Neural cell (in vitro differentiated cells): Measurements from ENCODE around the gene SDR42E1. TPM values are rescaled to one million over a fixed set of nuclear protein-coding genes. Genes with fewer than 3 reads are reported as not detected.

Experiments used
- H2AFZ ChIP-seq: fragments of 200-600, 300-800 bp; sonication (generic), shearing (Covaris generic); 2 replicates; pipeline ENCODE4 v1.6.0; 2014; ENCODE audit warnings: low read depth, mild to moderate bottlenecking, antibody characterized with exemption, low read length, moderate library complexity
- H3F3A ChIP-seq: fragments of 200-600 bp; shearing (Covaris generic); 2 replicates; pipeline ENCODE4 v1.6.1; 2016; ENCODE audit warnings: mild to moderate bottlenecking, moderate library complexity, mixed read lengths, antibody characterized with exemption, low read length; ENCODE audit not compliant: insufficient read depth, poor library complexity, severe bottlenecking
- H3K27ac ChIP-seq: fragments of 200-600, 300-800 bp; sonication (generic), shearing (Covaris generic); 2 replicates; pipeline ENCODE4 v1.5.1; 2014; ENCODE audit warnings: mild to moderate bottlenecking, low read length, moderate library complexity
- H3K27me3 ChIP-seq: fragments of 300-800, 200-600 bp; sonication (generic), shearing (Covaris generic); 2 replicates; pipeline ENCODE4 v1.6.0; 2014; ENCODE audit warnings: mild to moderate bottlenecking, low read depth, low read length, moderate library complexity; ENCODE audit not compliant: insufficient read depth
- H3K36me3 ChIP-seq: fragments of 300-800, 200-600 bp; sonication (generic), shearing (Covaris generic); 2 replicates; pipeline ENCODE4 v1.5.1; 2014; ENCODE audit warnings: mild to moderate bottlenecking, antibody characterized with exemption, low read length, moderate library complexity; ENCODE audit not compliant: insufficient read depth
- H3K4me2 ChIP-seq: fragments of 300-800, 200-600 bp; sonication (generic), shearing (Covaris generic); 2 replicates; pipeline ENCODE4 v1.6.0; 2014; ENCODE audit warnings: mild to moderate bottlenecking, low read length
- H3K4me3 ChIP-seq: fragments of 300-800, 200-600 bp; sonication (generic), shearing (Covaris generic); 2 replicates; pipeline ENCODE4 v1.5.1; 2014; ENCODE audit warnings: mild to moderate bottlenecking, low read length, moderate library complexity
- H3K79me2 ChIP-seq: fragments of 200-600 bp; shearing (Covaris generic); replicated peaks from 2 replicates; pipeline ENCODE4 v1.6.0; 2014; ENCODE audit warnings: mild to moderate bottlenecking, low read length, moderate library complexity; ENCODE audit not compliant: insufficient read depth
- H3K9ac ChIP-seq: fragments of 300-800, 200-600 bp; sonication (generic), shearing (Covaris generic); 2 replicates; pipeline ENCODE4 v1.6.1; 2016; ENCODE audit warnings: mild to moderate bottlenecking, low read length, mixed read lengths
- H3K9me2 ChIP-seq: fragments of 200-600 bp; shearing (Covaris generic); 2 replicates; pipeline ENCODE4 v1.6.1; 2016; ENCODE audit warnings: mild to moderate bottlenecking, low read length, mixed read lengths; ENCODE audit not compliant: insufficient read depth
- H3K9me3 ChIP-seq: fragments of 200-600, 300-800 bp; sonication (generic), shearing (Covaris generic); 2 replicates; pipeline ENCODE4 v1.6.1; 2016; ENCODE audit warnings: mild to moderate bottlenecking, mixed run types, low read length, moderate library complexity, mixed read lengths
- H4K20me1 ChIP-seq: fragments of 200-600 bp; shearing (Covaris generic); 2 replicates; pipeline ENCODE4 v1.6.1; 2016; ENCODE audit warnings: mild to moderate bottlenecking, mixed run types; ENCODE audit not compliant: insufficient read depth
- EP300 ChIP-seq: fragments of 450-650 bp; conservative IDR thresholded peaks from 2 replicates; pipeline ENCODE4 v1.6.1; 2014; ENCODE audit warnings: antibody characterized with exemption, mild to moderate bottlenecking, moderate library complexity; ENCODE audit not compliant: poor library complexity, severe bottlenecking
- EZH2 ChIP-seq: fragments of 200-600, 300-800 bp; shearing (Covaris generic), sonication (generic); IDR thresholded peaks from 2 replicates; pipeline ENCODE4 v1.6.1; 2014; ENCODE audit warnings: antibody characterized with exemption, low read length, borderline replicate concordance, mild to moderate bottlenecking; ENCODE audit not compliant: insufficient read depth, poor library complexity, severe bottlenecking
- MXI1 ChIP-seq: fragments of 450-650 bp; conservative IDR thresholded peaks from 2 replicates; pipeline ENCODE4 v1.6.1; 2014; ENCODE audit warnings: antibody characterized with exemption, mild to moderate bottlenecking; ENCODE audit not compliant: poor library complexity, severe bottlenecking
- POLR2AphosphoS5 ChIP-seq: IDR thresholded peaks from 2 replicates; pipeline ENCODE4 v1.6.1; 2012
- RAD21 ChIP-seq: fragments of 450-650 bp; conservative IDR thresholded peaks from 2 replicates; pipeline ENCODE4 v1.6.1; 2014; ENCODE audit warnings: antibody characterized with exemption, mild to moderate bottlenecking, moderate library complexity
- SMC3 ChIP-seq: fragments of 450-650 bp; conservative IDR thresholded peaks from 2 replicates; pipeline ENCODE4 v1.6.1; 2014; ENCODE audit warnings: antibody characterized with exemption, mild to moderate bottlenecking, moderate library complexity; ENCODE audit not compliant: poor library complexity
- TAF1 ChIP-seq: IDR thresholded peaks from 2 replicates; pipeline ENCODE4 v1.6.1; 2012; ENCODE audit warnings: low read depth
- polyA plus RNA-seq: library from polyadenylated mRNA; depleted of rRNA; stranded (reverse); fragments of >200 nt; gene quantifications from 2 replicates; pipeline ENCODE4 v1.2.3, GENCODE V29; 2014
- TF ChIP-seq, protein P1 (sequence below): IDR thresholded peaks from 2 replicates; pipeline ENCODE4 v1.6.1; 2012; ENCODE audit warnings: borderline replicate concordance
- TF ChIP-seq, protein P2 (sequence below): fragments of 450-650 bp; IDR thresholded peaks from 2 replicates; pipeline ENCODE4 v1.5.1; 2014; ENCODE audit warnings: antibody characterized with exemption, mild to moderate bottlenecking, moderate library complexity; ENCODE audit not compliant: poor library complexity, severe bottlenecking

Gene SDR42E1
- polyA plus RNA-seq, 1 donor from 2014 or later: 0.02 TPM

DNA sequence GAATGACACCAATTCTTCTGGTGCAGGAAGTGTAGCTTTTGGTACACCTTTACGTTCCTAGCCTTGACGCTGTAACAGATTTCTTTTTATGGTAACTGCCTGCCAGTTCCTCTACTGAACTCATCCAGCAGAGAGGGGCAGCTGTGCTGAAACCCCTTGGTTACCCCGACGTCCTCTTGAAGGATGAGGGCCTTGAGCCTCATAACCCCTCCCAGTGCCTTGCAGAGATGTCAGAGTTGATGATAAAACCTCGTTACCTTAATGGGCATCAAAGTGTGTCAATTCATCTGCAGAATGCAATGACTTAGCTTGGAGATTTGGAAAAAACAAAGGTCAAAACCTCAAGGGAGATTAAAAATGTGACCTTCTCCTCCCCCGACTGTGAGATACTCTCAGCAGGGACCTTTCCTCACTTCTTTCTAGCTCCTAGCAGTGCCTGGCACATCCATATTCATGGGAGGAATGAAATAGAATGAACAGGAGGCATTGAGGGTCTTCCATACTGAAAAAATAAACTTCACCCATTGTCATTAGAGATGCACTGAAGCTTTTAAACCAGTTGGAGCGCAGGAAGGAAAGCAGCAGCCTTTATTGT lies 69.2 kb downstream of the SDR42E1 start:
- TF ChIP-seq EP300 (no peak), TAF1 (no peak), SMC3 (no peak), MXI1 (no peak), POLR2AphosphoS5 (no peak), EZH2 (no peak), RAD21 (no peak)
- TF ChIP-seq, protein P1, sequence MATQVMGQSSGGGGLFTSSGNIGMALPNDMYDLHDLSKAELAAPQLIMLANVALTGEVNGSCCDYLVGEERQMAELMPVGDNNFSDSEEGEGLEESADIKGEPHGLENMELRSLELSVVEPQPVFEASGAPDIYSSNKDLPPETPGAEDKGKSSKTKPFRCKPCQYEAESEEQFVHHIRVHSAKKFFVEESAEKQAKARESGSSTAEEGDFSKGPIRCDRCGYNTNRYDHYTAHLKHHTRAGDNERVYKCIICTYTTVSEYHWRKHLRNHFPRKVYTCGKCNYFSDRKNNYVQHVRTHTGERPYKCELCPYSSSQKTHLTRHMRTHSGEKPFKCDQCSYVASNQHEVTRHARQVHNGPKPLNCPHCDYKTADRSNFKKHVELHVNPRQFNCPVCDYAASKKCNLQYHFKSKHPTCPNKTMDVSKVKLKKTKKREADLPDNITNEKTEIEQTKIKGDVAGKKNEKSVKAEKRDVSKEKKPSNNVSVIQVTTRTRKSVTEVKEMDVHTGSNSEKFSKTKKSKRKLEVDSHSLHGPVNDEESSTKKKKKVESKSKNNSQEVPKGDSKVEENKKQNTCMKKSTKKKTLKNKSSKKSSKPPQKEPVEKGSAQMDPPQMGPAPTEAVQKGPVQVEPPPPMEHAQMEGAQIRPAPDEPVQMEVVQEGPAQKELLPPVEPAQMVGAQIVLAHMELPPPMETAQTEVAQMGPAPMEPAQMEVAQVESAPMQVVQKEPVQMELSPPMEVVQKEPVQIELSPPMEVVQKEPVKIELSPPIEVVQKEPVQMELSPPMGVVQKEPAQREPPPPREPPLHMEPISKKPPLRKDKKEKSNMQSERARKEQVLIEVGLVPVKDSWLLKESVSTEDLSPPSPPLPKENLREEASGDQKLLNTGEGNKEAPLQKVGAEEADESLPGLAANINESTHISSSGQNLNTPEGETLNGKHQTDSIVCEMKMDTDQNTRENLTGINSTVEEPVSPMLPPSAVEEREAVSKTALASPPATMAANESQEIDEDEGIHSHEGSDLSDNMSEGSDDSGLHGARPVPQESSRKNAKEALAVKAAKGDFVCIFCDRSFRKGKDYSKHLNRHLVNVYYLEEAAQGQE: no peak
- TF ChIP-seq, protein P2, sequence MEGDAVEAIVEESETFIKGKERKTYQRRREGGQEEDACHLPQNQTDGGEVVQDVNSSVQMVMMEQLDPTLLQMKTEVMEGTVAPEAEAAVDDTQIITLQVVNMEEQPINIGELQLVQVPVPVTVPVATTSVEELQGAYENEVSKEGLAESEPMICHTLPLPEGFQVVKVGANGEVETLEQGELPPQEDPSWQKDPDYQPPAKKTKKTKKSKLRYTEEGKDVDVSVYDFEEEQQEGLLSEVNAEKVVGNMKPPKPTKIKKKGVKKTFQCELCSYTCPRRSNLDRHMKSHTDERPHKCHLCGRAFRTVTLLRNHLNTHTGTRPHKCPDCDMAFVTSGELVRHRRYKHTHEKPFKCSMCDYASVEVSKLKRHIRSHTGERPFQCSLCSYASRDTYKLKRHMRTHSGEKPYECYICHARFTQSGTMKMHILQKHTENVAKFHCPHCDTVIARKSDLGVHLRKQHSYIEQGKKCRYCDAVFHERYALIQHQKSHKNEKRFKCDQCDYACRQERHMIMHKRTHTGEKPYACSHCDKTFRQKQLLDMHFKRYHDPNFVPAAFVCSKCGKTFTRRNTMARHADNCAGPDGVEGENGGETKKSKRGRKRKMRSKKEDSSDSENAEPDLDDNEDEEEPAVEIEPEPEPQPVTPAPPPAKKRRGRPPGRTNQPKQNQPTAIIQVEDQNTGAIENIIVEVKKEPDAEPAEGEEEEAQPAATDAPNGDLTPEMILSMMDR: no peak
- Histone ChIP-seq H3K9me2 (no peaks in the 10 kb centered on the region), H3K4me2 (no peak overlapping the region), H3K9ac (no peak overlapping the region), H3K9me3 (no peaks in the 10 kb centered on the region), H3K4me3 (no peak overlapping the region), H2AFZ (no peak overlapping the region), H3K36me3 (no peaks in the 10 kb centered on the region), H3K27me3 (no peaks in the 10 kb centered on the region), H4K20me1 (no peaks in the 10 kb centered on the region), H3K27ac (no peak overlapping the region), H3K79me2 (no peaks in the 10 kb centered on the region), H3F3A (no peaks in the 10 kb centered on the region)

DNA sequence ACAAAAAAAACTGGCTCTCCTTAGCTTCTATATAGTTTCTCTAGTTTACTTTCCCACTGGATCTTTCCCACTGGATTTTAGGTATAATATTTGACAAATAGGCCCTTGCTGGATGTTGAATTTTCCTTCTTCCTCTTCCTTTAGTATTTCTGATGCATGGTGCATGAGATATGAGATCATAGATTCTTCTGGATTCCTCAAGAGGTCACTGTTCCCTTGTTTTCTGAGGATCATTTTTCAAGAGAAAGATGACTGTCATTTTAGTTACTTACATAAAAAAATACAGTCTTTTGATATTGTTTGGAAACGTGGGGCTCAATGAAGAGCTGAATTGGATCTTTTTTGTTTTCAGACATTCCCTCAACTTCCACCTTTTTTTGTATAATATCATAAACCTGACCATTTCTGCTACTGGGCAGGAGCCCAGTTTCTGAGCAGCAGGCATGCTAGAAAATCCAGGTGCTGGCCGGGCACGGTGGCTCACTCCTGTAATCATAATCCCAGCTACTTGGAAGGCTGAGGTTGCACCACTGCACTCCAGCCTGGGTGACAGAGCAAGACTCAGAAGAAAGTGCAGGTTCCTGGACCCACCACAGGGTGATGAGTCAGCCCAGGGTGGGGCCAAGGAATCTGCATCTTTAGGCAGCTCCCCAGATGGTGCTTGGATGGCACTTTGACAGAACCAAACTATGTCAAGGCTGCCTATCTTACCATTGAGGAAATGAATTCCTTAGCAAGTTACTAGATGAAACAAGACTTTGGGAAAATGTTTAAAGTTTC lies 70.3 kb downstream of the SDR42E1 start:
- H3K4me2 ChIP-seq: no peak overlapping the region

More for the DNA sequence above, 70.3 kb downstream of the SDR42E1 start:
- Histone ChIP-seq H3K36me3 (no peaks in the 10 kb centered on the region), H2AFZ (no peak overlapping the region), H3K9ac (no peak overlapping the region), H4K20me1 (no peaks in the 10 kb centered on the region), H3K9me2 (no peaks in the 10 kb centered on the region), H3F3A (no peaks in the 10 kb centered on the region), H3K79me2 (no peaks in the 10 kb centered on the region), H3K27me3 (no peaks in the 10 kb centered on the region), H3K4me3 (no peak overlapping the region), H3K9me3 (no peaks in the 10 kb centered on the region), H3K27ac (no peak overlapping the region)
- TF ChIP-seq, protein P2: peak; percentile 85
- peak; percentile 77 for TF ChIP-seq SMC3
- TF ChIP-seq, protein P1: no peak
- TF ChIP-seq RAD21: peak; percentile 86
